ENCODE data around the gene C13orf46.
A peak's percentile ranks its signal among the peaks of the same experiment; 100 is the strongest.

C13orf46 gene

GRCh38 chr13:113979791-113980471 lies 6.1 kb upstream of the C13orf46 start:
- no peak for TF ChIP-seq CTCF (IDR thresholded peaks at IDR 0.05; ENCODE audit: insufficient read depth, low read depth, low read length, missing control alignments)
- DNase-seq (ENCODE audit: low read depth): no peak
- no peak overlapping the region for H3K4me3 ChIP-seq (ENCODE audit: low read length)

GRCh38 chr13:113978741-113979481 lies 5.0 kb upstream of the C13orf46 start:
- no peak for TF ChIP-seq CTCF (IDR thresholded peaks at IDR 0.05; ENCODE audit: insufficient read depth, low read depth, low read length, missing control alignments)
- no peak overlapping the region for H3K4me3 ChIP-seq (ENCODE audit: low read length)
- no peak for DNase-seq (ENCODE audit: low read depth)

- no peak overlapping the region for H3K4me3 ChIP-seq (ENCODE audit: low read length)
- no peak for TF ChIP-seq CTCF (IDR thresholded peaks at IDR 0.05; ENCODE audit: insufficient read depth, low read depth, low read length, missing control alignments)
- no peak for DNase-seq (ENCODE audit: low read depth)
Observed at GRCh38 chr13:113977976-113978375, 4.1 kb upstream of the C13orf46 start.

GRCh38 chr13:113976711-113977684 lies 3.1 kb upstream of the C13orf46 start:
- peak; percentile 26 for DNase-seq (ENCODE audit: low read depth)
- no peak for TF ChIP-seq CTCF (IDR thresholded peaks at IDR 0.05; ENCODE audit: insufficient read depth, low read depth, low read length, missing control alignments)
- no peak overlapping the region for H3K4me3 ChIP-seq (ENCODE audit: low read length)

- DNase-seq (ENCODE audit: low read depth): no peak
- TF ChIP-seq CTCF (IDR thresholded peaks at IDR 0.05; ENCODE audit: insufficient read depth, low read depth, low read length, missing control alignments): no peak
- H3K4me3 ChIP-seq (ENCODE audit: low read length): no peak overlapping the region
Observed at GRCh38 chr13:113975416-113975815, 1.5 kb upstream of the C13orf46 start.

- no peak for DNase-seq (ENCODE audit: low read depth)
- no peak overlapping the region for H3K4me3 ChIP-seq (ENCODE audit: low read length)
- no peak for TF ChIP-seq CTCF (IDR thresholded peaks at IDR 0.05; ENCODE audit: insufficient read depth, low read depth, low read length, missing control alignments)
Observed at GRCh38 chr13:113974304-113975281, 717 bp upstream of the C13orf46 start.

Measured in epithelial cell of esophagus (primary cell).